Eye (tissue), 1 donor: ENCODE data around the gene BSG.

Experiments
- DNase-seq: peaks from one replicate; pipeline ENCODE4 v3.0.0-alpha.2; 2015

BSG gene

DNA sequence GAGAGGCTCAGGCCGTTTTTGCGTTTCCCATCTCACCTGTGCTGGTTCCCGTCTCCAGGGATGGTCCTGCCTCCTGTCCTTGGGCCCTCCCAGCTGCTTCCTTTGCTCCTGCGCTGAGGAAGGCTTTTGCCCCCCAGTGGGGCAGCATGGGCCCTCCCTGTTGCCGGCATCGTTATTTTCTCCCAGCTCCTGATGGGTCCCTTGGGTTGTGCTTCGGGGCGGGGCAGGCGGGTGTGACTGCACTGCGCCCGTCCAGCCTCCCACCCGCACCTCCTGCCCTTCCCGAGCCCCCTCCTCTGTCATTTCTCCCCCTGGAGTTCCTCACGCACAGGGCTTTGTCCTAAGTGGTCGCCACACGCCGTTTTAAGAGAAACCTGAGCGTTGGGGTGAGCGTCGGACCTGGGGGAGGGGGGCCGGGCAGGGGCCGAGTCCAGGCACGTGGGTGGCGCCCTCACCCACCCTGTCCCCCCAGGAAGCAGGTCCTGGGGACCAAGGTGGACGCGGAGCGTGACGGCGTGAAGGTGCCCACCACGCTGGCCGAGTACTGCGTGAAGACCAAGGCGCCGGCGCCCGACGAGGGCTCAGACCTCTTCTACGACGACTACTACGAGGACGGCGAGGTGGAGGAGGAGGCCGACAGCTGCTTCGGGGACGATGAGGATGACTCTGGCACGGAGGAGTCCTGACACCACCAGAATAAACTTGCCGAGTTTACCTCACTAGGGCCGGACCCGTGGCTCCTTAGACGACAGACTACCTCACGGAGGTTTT, 31.3 kb upstream of the BSG start:
- no peak for DNase-seq

DNA sequence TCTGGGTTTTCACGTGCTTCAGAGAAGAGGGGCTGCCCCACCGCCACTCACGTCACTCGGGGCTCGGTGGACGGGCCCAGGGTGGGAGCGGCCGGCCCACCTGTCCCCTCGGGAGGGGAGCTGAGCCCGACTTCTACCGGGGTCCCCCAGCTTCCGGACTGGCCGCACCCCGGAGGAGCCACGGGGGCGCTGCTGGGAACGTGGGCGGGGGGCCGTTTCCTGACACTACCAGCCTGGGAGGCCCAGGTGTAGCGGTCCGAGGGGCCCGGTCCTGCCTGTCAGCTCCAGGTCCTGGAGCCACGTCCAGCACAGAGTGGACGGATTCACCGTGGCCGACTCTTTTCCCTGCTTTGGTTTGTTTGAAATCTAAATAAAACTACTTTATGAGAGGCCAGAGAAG, 30.7 kb upstream of the BSG start:
- no peak for DNase-seq

DNA sequence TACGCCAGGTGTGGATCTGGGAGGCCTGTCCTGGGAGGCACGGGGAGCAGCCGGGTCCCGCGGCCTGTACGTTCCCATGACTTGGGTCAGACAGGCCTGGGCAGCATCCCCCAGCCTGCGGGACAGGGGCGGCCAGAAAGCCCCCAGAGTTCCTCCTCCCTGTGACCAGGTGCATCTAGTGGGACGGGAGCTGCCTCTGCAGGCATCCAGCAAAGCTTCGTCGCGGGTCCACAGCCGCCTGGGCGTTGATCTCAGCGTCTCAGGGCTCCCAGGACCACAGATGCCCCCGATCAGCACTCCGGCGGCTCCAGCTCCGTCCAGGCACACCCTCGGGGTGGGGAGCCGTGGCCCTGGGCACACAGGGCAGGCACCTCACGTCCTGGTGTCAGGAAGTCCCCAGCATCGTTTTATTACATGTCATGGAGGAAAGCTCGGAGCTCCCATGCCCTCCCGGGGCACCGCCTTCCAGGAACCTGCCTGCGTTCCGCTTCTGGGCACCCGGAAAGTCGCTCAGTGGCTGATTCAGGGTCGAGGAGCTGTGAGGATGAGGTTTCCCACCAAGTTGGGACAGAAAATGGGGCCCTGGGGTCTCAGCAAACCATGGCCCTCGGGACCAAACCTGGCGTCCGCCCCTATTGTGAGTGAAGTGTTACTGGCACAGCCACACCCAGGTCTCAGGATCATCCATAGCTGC, 30.1 kb upstream of the BSG start:
- DNase-seq, result no peak

DNA sequence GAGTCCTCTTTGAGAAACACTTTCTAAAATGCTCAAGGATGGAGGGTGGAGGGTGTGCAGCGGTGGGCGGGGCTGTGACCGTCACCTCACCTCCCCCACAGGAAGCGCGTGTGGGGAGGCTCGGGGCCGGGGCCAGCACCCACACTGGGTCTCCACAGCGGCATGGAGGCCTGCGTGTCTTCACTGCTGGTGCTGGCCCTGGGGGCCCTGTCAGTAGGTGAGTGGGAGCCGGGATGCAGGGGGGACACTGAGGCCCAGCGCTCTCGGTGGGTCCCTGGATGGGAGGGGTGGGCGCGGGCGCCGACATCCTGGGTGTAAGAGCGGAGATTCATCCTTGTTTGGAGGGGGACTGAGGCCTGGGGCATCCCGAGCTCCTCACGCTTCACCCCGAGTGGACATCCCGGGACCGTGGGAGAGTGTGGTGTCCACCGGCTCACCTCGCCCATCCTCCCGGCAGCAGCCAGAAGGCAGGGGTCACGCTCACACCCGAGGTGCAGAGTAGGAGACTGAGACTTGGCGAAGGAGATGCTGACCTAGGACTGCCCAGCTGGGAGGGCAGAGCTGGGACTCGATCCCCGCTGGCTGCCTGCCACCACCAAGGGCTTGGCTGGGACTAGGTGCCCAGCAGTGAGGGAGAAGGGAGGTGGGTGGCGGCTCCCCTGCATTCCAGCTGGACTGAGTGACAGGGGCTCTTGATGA, 28.3 kb upstream of the BSG start, which contains the start of gene GZMM:
Gene GZMM (plus strand): TSS at position 144 of the 699 bp plus-strand sequence. CDS start 19 bp downstream, at position 163.
- DNase-seq, result no peak

DNA sequence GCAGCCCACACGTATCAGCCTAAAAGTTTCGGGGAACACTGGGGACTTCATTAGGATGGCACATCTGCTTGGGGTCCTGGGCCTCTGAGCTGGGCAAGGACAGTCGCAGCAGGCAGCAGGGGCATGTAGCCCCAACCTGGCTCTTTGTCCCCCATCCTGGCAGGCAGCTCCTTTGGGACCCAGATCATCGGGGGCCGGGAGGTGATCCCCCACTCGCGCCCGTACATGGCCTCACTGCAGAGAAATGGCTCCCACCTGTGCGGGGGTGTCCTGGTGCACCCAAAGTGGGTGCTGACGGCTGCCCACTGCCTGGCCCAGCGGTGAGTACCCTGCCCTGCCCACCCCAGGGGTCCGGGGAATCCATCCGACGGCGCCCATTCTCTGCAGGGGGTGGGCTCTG, 25.3 kb upstream of the BSG start:
- DNase-seq, result no peak

DNA sequence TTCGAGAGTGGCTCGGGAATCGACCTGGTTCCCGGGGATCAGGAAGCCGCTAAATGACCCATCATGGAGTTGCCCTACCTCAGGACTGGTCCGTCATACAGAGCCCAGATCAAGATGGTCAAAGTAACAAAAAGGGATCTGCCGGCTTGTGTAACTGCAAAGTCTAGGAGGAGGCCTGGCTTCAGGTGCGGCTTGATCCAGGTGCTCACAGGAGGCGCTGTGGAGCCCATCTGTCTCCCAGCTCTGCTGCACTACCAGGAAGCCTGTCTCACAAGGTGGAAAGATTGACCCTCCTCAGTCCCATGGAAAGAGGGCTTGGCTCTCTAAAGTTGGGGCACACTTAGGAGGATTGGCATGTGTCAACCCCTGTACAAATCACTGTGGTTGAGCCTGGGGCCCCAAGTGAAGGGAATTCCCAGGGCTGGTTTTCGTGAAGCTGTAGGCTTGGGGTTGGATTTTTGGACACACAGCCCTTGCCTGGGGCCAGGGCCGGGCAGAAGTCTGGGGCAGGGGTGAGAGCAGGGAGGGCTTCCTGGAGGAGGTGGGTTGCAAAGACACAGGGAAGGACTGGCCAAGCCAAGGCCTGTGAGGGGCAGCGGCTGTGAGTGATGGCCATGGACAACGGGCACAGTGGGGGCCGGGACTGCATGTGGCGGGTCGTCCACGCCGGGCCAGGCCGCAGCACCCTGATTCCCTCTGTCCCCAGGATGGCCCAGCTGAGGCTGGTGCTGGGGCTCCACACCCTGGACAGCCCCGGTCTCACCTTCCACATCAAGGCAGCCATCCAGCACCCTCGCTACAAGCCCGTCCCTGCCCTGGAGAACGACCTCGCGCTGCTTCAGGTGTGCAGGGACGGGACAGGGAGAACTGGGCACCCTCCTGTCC, 24.3 kb upstream of the BSG start:
- no peak for DNase-seq

DNA sequence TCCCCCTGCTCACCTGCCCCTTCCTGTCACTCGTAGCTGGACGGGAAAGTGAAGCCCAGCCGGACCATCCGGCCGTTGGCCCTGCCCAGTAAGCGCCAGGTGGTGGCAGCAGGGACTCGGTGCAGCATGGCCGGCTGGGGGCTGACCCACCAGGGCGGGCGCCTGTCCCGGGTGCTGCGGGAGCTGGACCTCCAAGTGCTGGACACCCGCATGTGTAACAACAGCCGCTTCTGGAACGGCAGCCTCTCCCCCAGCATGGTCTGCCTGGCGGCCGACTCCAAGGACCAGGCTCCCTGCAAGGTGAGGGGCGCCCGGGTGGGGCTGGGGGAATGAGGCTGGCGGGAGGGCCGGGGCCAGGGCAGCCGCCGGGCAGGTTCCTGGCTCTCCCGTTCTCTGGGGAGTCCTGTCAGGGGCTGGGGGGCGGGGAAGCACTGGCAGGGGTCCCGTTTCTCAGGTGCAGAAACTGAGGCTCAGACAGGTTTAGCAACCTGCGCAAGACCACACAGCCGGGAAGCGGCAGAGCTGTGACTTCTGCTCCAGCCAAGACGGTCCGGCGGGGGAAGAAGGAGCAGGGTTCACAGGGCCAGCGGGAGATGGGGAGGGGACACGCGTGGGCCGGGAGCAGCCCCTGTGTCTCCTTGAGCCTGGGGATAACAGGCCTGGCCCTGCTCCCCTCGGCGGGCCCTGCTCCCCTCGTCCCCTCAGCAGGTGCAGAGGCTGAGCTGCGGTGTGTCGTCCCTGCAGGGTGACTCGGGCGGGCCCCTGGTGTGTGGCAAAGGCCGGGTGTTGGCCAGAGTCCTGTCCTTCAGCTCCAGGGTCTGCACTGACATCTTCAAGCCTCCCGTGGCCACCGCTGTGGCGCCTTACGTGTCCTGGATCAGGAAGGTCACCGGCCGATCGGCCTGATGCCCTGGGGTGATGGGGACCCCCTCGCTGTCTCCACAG, 23.2 kb upstream of the BSG start:
- no peak for DNase-seq

DNA sequence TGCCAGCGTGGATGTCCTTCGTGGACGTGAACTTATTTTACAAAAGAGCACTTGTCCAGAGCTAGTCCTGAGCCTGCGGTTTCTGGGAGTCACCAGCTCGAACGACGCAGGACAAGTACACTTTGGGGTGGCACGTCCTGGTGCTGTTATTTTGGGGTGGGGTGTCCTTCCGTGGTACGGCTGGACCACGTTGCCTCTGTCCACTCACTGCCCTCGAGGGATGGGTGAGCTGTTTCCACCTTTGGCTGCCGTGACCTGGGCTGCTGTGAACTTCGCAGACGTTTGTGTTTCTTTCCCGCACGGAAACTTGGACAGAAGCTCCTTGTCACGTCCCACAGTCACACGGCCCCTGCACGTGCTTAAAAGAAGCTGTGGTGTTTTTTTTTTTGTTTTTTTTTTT, 17.6 kb upstream of the BSG start:
- no peak for DNase-seq

DNA sequence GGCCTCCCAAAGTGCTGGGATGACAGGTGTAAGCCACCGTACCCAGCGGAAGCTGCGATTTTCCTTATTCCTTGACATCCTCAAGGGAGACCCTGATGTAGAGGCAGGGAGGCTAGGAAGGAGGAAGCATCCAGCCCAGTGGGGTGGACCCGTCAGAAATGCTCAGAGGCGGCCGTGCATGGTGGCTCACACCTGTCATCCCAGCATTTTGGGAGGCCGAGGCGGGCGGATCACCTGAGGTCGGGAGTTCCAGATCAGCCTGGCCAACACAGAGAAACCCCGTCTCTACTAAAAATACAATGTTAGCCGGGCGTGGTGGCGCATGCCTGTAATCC, 17.0 kb upstream of the BSG start:
- no peak for DNase-seq

DNA sequence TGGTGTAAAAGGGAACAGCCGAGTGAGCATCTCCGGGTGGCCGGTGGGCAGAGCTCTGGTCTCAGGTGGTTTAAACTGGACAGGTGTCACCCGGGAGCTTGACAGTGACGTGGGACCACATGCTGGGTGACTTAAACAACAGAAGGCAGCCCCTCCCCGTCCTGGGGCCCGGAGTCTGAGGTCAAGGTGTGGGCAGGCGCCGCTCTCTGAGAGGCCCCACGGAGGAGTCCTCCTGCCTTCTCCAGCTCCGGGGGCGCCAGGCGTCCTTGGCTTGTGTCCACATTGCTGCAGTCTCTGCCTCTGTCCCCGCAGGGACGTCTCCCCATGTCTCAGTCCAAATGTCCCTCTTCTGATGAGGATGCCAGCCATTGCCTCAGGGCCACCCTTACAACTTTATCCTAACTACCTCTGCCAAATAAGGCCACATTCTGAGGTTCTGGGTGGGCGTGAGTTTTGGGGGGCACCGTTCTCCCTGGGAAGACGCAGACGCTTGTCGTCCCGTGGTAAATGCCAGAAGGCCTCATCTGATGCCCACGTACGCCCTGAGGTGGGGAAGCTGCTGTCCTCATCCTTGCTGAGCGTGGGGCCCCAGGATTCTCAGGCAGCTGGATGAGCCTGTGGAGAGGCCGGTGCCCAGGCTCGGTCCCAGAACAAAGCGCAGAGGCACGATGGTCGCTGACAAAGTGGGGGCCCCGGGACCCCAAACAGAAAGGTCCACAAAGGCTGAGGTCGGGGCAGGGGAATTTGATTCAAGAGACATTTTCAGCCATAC, 15.6 kb upstream of the BSG start:
- no peak for DNase-seq

DNA sequence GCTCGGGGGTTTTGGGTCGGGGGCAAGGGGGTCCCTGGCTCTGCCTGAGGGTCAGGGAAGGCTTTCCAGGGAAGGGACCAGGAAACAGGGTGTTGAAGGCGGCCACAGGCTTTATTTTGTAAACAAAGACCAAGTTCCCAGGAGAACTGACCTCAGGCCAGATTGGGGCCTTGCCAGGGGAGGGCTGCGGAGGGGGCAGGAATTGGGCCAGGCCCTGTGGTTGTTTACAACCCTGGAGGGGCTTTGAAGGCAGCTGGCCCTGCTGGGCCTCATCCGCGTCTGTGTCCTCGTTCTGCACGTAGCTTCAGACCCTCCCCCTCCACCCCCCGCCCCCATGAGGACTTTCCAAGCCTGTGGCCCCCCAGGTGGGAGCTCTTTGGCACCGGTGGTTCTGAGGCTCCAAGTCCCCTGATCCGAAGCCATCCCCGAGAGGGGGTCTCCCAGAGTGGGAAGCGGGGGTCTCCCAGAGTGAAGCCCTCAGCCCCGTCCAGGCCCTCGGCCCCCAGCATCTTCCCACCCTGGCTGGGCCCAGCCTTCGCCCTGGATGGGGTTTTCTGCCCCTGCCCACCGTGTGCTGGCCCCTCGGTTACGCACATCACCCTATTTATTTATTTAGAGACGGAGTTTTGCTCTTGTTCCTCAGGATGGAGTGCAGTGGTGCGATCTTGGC, 13.5 kb upstream of the BSG start:
- peak; percentile 69 for DNase-seq

DNA sequence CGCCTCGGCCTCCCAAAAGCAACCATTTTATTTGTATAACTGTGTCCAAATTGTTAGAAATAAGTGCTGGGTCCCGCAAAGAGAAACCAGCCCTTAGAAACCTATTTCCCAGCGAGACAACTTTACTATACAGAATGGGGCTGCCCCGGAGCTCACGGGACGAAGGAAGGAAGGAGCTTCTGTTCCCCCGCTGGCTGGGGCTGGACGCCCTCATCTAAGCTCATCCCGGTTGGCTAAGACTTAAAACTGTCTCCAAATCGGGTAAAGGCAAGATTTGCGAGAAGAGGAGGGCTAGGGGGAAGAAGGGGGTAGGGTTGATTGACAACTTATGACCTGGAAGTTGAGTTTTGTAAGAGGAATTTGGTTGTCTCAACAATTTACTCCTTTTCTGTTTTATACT, 12.3 kb upstream of the BSG start:
- no peak for DNase-seq

DNA sequence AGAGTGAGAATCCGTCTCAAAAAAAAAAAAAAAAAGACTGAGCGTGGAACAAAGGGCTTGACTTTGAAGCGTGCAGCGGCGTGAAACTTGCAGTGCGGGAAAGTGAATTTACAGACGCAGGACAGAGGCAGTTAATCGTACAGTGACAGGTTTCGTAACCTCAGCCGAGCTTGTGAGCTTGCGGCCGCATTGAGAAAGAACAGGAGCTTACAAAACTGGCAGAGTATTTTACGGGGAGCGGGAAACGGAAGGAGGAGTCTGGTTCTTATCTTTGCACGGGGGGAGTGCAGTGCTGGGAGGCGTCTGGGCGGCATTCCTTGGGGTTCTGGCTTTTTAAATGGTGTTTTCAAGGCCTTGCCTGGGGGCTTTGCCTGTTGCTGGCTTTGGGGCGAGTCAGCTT, 6.0 kb upstream of the BSG start:
- no peak for DNase-seq

DNA sequence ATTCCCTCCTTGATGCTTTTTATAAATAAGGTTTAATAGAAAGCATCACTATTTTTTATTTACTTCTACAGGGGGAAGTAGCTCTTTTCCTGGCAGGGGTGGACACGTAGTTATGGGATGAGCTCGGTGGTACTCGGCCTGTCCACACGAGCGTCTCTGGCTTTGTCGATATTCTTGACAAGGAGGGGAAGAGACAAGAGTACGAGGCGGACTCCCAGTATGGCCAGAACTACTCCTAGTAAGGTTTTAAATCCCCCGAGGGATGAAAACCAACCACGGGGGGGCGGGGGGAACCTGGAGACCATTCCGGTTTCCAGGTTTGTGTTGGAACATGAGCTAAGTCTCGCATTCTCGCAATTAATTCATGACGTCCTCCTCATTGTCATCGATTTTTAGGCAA, 5.6 kb upstream of the BSG start:
- no peak for DNase-seq

DNA sequence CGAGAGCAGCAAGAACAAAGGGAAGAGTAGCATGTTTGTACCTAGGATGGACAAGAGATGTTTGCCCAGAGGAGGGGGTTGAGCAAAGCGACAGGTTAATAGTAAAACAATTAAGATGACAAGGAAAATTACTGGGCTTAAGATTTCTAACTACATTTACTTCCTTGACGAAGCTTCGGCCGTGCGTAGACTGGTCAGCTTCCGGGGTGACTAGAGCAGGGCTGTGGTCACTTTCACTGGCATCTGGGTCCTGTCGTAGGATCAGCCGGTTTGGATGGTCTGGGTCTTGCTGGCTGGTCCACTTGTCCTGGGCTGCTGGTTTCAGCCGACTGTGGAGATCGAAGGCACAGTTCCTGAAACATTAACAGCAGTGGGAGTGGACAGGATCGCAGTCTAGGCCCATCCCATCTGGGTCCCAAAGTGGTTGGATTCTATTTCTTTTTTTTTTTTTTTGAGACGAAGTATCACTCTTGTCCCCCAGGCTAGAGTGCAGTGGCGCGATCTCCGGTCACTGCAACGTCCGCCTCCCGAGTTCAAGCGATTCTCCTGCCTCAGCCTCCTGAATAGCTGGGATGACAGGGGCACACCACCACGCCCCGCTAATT, 5.0 kb upstream of the BSG start:
- no peak for DNase-seq

DNA sequence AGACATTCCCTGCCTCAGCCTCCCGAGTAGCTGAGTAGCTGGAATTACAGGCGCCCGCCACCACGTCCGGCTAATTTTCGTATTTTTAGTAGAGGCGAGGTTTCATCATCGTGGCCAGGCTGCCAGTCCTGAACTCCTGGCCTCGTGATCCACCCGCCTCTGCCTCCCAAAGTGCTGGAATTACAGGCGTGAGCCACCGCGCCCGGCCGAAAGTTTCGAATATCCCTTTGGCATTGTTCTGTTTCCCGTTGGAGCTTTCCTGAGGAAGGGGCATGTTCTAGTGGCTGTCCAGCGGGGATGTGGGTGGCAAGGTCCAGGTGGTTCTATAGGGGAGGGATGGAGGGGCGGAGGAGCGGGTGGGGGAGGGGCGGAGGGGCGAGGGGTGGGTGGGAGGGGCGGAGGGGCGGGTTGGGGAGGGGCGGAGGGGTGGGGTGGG, 2.1 kb upstream of the BSG start:
- no peak for DNase-seq

DNA sequence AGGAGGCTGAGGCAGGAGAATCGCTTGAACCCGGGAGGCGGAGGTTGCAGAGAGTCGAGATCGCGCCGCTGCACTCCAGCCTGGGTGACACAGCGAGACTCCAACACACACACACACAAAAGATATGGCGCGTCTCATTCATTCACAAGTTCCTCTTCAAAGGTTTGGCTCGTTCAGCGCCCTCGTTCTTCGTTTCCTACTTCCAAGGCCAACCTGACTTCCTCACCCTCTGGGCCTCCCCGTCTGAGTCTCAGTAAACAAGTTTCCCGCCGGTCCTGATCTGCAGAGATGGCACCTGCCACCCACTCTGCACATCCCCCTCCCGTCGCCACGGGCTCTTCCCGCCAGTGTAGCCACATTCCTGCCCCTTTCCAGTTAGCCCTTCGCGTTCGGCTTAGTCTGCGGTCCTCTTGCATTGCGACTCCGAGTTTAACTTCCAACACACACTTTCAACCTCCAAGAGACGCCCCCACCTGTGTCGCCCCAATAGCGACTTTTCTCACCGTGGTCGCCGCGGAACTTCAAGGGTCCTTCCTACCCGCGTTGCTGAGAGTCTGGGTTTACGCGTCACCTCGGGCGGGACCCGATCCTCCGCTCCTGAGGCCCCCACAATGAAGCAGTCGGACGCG, 1.3 kb upstream of the BSG start:
- DNase-seq, result peak; percentile 87

DNA sequence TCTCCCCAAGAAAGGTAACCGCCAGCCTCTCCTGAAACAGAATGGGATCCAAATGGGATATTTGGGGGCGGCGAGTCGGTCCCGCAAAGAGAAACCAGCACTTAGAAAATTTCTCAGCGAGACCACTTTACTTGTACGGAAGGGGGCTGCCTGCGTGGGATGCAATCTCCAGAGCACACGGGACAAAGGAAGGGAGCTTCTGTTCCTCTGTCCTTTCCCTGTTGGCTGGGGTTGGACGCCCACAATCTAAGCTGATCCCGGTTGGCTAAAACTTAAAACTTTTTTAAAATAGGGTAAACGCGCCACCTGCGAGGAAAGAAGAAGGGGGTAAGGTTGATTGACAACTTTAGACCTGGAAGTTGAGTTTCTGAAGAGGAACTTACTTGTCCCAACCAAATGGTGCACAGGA, 826 bp upstream of the BSG start:
- DNase-seq, result peak; percentile 84

DNA sequence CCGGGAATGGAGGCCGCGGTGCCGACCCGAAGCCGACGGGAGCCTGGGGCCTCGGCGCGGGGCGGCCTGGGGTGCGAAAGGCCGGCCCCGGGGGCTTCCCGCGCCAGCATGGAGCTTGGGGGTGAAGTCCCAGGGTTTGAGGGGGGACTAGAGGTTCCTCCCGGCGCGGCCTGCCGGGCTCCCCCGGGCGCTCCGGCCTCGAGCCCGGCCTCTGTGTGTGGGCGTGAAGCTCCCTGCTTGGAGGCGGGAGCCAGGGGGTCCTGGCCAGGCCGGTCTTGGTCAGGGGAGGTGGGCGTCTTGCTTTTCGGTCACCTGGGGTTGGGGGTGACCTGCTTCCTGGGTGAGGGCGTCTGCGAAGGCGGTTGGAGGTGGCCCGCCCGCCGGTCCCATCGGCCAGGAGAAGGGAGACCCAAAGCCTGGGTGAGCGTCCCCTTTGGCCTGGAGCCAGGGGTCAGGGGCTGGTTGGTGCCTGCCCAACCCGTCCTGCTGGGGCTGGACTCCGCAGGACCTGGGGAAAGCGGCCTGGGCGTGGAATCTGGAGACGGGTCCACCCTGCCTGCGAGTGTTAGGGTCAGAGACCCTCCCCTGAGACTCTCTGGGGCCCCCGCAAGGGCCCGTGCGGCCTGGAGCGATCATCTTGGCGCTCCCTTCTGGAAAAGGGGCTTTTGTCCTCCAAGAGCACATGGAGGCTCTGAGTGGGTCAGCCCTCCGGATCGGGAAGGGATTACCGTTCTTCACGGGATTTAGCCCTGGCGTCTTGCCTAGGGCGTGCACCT, 535 bp downstream of the BSG start:
- peak; percentile 71 for DNase-seq
